Ectodermal cell (in vitro differentiated cells): ENCODE results near the gene ENGASE.

Source experiments
- H3K27ac ChIP-seq: 2 replicates; pipeline ENCODE4 v1.7.0; 2013; ENCODE audit warnings: mild to moderate bottlenecking, low read depth, low read length; ENCODE audit not compliant: insufficient read depth, poor library complexity, severe bottlenecking
- H3K27me3 ChIP-seq: 2 replicates; pipeline ENCODE4 v1.7.0; 2013; ENCODE audit warnings: mild to moderate bottlenecking, low read length; ENCODE audit not compliant: insufficient read depth, control insufficient read depth, poor library complexity, severe bottlenecking
- H3K36me3 ChIP-seq: one replicate; pipeline ENCODE4 v1.7.0; 2013; ENCODE audit warnings: low read length; ENCODE audit not compliant: control insufficient read depth, insufficient read depth
- H3K4me1 ChIP-seq: one replicate; pipeline ENCODE4 v1.7.0; 2013; ENCODE audit warnings: low read length; ENCODE audit not compliant: control insufficient read depth, insufficient read depth
- H3K4me3 ChIP-seq: 2 replicates; pipeline ENCODE4 v1.7.0; 2013; ENCODE audit warnings: low read depth, low read length, control low read depth; ENCODE audit not compliant: insufficient read depth
- H3K9me3 ChIP-seq: 2 replicates; pipeline ENCODE4 v1.7.0; 2013; ENCODE audit warnings: mild to moderate bottlenecking, low read length, moderate library complexity; ENCODE audit not compliant: control insufficient read depth
- WGBS, 2 experiments: methylation state at CpG; one replicate each; pipeline ENCODE4 v1.1.7; 2013; ENCODE audit warnings: missing lambda C conversion rate in 2 of 2; 5-methylcytosine and 5-hydroxymethylcytosine counted together

Gene ENGASE

DNA sequence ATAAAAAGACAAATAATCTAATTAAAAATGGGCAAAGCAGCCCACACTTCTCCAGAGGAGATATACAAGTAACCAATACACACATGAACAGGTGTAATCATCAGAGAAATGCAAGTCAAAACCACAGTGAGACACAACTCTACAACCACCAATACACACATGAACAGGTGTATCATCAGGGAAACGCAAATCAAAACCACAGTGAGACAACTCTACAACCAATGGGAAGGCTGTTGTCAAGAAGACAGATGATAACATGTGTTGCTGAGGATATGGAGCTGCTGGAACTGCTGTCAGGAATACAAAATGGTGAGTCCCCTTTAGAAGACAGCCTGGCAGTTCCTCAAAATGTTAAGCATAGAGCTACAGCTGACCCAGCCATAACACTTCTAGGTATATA lies 22.5 kb upstream of the ENGASE start:
- Histone ChIP-seq H3K27me3 (no peaks in the 10 kb centered on the region), H3K4me3 (no peak overlapping the region), H3K4me1 (peaks cover 6% of the 10 kb centered on the region), H3K36me3 (no peaks in the 10 kb centered on the region), H3K9me3 (no peaks in the 10 kb centered on the region), H3K27ac (no peak overlapping the region)
- 92 to 100% methylated on average over 1 of the region's 1 CpG for WGBS, 2 experiments

DNA sequence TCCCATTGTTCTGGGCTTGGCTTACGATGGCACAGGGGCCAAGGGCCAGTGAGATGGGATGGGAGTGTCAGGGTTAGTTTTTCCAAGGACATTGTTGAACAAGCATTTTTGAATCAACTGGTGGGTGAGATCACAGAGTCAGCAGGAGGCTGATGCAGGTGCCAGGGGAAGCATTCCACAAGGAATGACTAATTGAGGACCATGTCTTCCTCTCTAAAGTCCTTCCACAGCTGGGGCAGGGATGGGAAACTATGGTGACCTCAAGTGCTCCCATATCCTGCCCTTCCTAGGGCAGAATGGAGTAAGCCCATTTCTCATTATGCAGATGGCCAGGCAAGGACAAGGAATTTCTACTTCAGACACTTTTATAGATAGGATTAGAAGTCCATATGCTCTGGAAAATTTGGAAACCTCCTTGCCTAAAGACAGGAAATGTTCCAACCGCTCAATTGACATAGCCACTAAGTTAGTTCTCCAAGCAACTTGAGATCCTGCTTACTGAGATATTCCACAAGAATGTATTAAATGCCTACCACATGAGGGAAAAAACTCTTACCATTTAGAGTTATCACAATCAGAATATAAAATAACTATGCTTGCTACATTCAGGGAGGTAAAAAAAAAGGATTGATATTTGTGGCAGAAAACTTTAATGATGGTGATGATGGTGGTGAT lies 21.2 kb upstream of the ENGASE start:
- Histone ChIP-seq H3K4me1 (peaks cover 6% of the 10 kb centered on the region), H3K4me3 (no peak overlapping the region), H3K9me3 (no peaks in the 10 kb centered on the region), H3K27me3 (no peaks in the 10 kb centered on the region), H3K27ac (no peak overlapping the region), H3K36me3 (no peaks in the 10 kb centered on the region)
- WGBS, 2 experiments, result 75 to 91% methylated on average over 2 of the region's 2 CpGs

DNA sequence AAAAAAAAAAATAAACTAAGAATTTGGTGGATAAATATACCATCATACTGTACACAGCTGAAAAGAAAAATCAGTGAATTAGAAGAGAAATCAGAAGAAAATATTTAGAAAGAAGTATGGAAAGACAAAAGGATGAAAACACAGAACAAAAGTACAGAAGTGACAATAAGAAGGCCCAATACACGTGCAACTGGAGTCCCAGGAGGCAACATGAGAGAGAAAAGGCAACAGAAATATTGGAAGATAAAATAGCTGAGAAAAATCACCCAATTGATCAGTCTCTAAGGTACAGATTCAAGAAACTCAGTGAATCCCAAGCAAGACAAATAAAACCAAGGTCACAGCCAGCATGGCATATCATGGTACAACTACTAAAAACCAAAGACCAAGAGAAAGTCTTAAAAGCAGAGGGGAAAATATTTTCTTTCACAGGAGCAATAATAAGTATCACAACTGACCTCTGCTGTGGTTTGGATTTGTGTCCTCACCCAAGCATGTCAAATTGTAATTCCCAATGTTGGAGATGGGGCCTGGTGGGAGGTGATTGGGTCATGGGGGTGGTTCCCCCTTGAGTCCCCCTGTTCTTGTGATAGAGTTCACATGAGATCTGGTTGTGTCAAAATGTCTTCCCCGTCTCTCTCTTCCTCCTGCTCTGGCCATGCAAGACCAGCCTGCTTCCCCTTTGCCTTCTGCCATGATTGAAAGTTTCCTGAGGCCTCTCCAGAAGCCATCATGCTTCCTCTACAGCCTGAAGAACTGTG lies 20.2 kb upstream of the ENGASE start:
- Histone ChIP-seq H3K27ac (no peak overlapping the region), H3K36me3 (no peaks in the 10 kb centered on the region), H3K9me3 (no peaks in the 10 kb centered on the region), H3K4me1 (no peaks in the 10 kb centered on the region), H3K27me3 (no peaks in the 10 kb centered on the region), H3K4me3 (no peak overlapping the region)
- 84 to 86% methylated on average over 2 of the region's 2 CpGs for WGBS, 2 experiments

DNA sequence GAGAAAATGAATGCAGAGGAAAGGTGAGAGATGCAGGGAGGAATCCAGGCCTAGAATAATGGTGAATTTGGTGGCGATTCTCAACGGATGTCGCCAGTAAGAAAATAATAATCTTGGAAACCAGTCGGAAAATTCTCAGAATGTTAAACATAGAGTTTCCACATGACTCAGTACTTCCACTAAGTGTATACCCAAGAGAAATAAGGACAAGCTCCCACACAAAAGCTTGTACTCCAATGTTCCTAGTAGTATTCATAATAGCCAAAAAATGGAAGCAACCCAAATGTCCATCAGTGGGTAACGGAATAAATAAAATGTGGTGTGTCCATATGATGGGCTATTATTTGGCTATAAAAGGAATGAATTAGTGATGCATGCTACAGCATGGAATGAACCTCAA lies 19.4 kb upstream of the ENGASE start:
- H3K27ac ChIP-seq, result no peak overlapping the region
- no peaks in the 10 kb centered on the region for H3K9me3 ChIP-seq
- no peaks in the 10 kb centered on the region for H3K27me3 ChIP-seq
- H3K4me3 ChIP-seq, result no peak overlapping the region
- no peaks in the 10 kb centered on the region for H3K4me1 ChIP-seq
- WGBS, 2 experiments, result 92 to 95% methylated on average over 5 of the region's 5 CpGs
- no peaks in the 10 kb centered on the region for H3K36me3 ChIP-seq

DNA sequence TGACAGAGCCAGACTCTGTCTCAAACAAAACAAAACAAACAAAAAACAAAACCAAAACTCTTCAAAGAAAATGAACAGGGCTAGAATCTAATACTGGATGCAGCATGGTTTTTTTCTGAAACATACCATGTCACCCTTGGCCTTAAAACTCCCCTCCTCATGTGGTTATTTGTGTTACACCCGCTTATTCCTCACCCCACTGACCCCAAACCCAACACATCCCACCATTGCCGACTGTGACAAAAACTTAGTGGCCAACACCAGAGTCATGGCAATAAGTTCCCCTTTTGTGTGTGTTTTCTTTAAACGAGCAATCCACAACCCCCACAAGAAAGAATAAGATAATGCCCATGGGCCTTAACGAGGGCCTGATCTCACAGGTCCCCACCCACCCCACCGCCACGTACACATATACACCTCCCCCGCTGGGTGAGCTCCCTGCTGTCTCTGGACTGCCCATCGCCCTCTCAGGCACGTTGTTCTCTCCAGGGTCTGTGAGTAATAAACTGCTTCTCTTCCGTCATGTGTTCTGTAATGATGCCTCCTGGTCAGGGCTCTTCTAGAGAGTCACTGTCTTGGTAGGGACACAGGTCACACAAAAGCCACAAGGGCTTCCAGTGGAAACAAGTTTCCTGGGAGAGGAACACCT lies 16.8 kb upstream of the ENGASE start:
- Histone ChIP-seq H3K36me3 (no peaks in the 10 kb centered on the region), H3K9me3 (no peaks in the 10 kb centered on the region), H3K4me1 (no peaks in the 10 kb centered on the region), H3K27me3 (no peaks in the 10 kb centered on the region), H3K27ac (no peak overlapping the region), H3K4me3 (no peak overlapping the region)
- WGBS, 2 experiments, result 88 to 92% methylated on average over 10 of the region's 10 CpGs

DNA sequence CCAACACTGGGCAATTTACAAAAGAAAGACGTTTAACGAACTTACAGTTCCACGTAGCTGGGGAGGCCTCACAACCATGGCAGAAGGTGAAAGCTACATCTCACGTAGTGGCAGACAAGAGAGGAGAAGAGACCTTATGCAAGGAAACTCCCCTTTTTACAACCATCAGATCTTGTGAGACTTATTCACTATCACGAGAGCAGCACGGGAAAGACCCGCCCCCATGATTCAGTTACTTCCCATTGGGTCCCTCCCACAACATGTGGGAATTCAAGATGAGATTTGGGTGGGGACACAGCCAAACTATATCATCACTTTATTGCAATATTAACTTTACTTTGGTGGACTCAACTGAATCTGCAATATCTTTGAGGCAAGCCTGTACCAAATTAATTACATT lies 11.9 kb upstream of the ENGASE start:
- no peaks in the 10 kb centered on the region for H3K36me3 ChIP-seq
- no peak overlapping the region for H3K4me3 ChIP-seq
- 80% methylated on average over 7 of the region's 7 CpGs for WGBS, 2 experiments
- no peaks in the 10 kb centered on the region for H3K9me3 ChIP-seq
- no peak overlapping the region for H3K27ac ChIP-seq
- H3K4me1 ChIP-seq, result no peaks in the 10 kb centered on the region
- H3K27me3 ChIP-seq, result no peaks in the 10 kb centered on the region

DNA sequence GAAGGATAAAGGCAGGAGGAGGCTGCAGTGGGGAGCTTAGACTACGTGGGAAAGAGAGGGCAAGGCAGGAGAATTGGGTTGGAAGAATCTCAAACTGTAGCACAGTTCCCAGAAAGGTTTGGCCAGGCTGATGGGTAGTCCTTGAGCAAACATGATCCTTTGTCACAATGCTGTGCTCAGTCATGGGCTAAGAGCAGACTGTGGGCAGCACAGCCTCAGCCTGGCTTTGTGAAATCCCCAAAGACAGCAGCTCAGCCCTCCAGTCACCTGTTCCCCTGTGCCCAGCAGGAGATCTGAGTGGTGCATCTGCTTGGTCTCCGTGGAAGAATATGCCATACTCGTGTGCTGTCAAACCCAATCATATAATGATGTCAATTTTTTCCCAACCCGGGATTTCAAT lies 10.6 kb upstream of the ENGASE start:
- 79 to 81% methylated on average over 4 of the region's 4 CpGs for WGBS, 2 experiments
- Histone ChIP-seq H3K9me3 (no peaks in the 10 kb centered on the region), H3K4me3 (no peak overlapping the region), H3K27me3 (no peaks in the 10 kb centered on the region), H3K4me1 (no peaks in the 10 kb centered on the region), H3K36me3 (no peaks in the 10 kb centered on the region), H3K27ac (no peak overlapping the region)

DNA sequence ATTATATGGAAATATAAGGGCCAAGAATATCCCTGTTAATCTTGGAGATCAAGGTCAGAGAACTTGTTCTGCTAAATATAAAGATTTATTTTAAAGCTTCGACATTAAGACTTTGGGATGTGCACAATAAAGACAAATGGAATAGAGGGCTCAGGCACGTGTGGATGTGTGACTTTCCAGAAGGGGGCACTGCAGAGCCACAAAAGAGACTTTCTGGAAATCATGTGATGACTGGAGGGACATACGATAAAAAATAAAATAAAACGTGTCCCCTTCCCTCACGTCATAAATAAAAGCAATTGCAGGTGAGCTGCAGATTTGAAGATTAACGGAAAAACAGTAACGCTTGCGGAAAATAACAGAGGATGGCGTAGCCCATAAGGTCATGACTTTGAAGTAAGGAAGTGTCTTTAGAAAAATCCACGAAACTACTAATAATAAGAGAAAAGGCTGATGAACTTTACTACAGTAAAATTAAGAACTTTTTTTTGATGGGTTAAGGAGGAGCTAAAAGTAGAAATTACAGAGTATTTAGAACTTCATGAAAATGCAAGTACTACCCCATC lies 9.4 kb upstream of the ENGASE start:
- H3K27ac ChIP-seq, result no peak overlapping the region
- H3K4me1 ChIP-seq, result no peaks in the 10 kb centered on the region
- no peaks in the 10 kb centered on the region for H3K36me3 ChIP-seq
- no peaks in the 10 kb centered on the region for H3K27me3 ChIP-seq
- 58 to 65% methylated on average over 9 to 10 of the region's 10 CpGs for WGBS, 2 experiments
- H3K9me3 ChIP-seq, result no peaks in the 10 kb centered on the region
- no peak overlapping the region for H3K4me3 ChIP-seq

DNA sequence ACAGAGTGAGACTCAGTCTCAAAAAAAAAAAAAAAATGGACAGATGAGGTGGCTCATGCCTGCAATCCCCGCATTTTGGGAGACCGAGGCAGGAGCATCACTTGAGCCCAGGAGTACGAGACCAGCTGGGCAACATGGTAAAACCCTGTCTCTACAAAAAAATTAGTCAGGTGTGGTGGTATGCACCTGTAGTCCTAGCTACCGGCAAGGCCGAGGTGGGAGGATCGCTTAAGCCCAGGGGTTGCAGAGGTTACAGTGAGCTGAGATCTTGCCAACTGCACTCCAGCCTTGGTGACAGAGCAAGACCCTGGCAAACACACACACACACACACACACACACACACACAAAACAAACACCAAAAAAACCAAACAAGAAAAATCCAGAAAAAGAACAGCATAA lies 7.7 kb upstream of the ENGASE start:
- Histone ChIP-seq H3K4me1 (no peaks in the 10 kb centered on the region), H3K4me3 (no peak overlapping the region), H3K9me3 (no peaks in the 10 kb centered on the region), H3K27ac (no peak overlapping the region), H3K27me3 (no peaks in the 10 kb centered on the region), H3K36me3 (no peaks in the 10 kb centered on the region)
- WGBS, 2 experiments, result 90 to 92% methylated on average over 6 of the region's 6 CpGs

DNA sequence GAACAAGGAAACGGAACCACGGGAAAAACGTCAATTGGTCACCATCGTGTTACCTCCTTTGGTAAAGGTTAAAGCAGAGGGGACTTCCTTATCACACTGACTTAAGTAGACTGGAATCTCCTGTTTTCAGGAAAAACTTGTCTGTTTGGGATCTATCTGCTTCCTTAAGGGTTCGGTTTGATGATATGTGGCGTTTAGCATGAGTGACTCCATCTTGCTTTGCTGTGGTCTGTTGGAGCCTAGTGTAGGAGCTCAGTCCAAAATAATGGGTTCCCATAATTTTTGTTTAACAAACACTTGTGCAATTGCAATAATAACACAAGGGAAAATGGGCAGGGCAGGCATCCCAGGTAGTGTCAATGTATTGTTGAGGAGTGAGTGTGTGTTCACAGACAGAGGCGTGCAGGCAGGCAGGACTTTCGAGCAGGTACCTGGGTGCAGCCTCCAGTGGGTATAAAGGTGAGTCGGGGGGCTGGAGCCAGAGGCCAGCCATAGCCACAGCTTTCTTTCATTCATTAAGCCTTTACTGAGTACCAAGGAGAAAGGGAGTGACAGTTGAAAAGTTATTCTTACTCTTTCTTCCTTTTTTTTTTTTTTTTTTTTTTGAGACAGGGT lies 4.3 kb upstream of the ENGASE start:
- 89 to 94% methylated on average over 9 of the region's 9 CpGs for WGBS, 2 experiments
- no peaks in the 10 kb centered on the region for H3K36me3 ChIP-seq

More for the DNA sequence above, 4.3 kb upstream of the ENGASE start:
- Histone ChIP-seq H3K9me3 (no peaks in the 10 kb centered on the region), H3K4me1 (no peaks in the 10 kb centered on the region), H3K27me3 (peaks cover 5% of the 10 kb centered on the region), H3K4me3 (no peak overlapping the region), H3K27ac (no peak overlapping the region)
